Globus pallidus (tissue), 1 donor: Measurements from ENCODE around the gene OLA1.

Experiments used
- DNase-seq: peaks from one replicate; pipeline ENCODE4 v3.0.0-alpha.2; 2015; ENCODE audit warnings: low spot score

OLA1 gene

GRCh38 chr2:174224665-174225288 is 23.6 kb downstream of the OLA1 start:
- no peak for DNase-seq

GRCh38 chr2:174224125-174224524 is 24.2 kb downstream of the OLA1 start:
- DNase-seq = no peak

- DNase-seq = no peak
Measured at GRCh38 chr2:174223388-174223787, 24.9 kb downstream of the OLA1 start.

- DNase-seq = no peak
Measured at GRCh38 chr2:174222154-174222553, 26.2 kb downstream of the OLA1 start.

- no peak for DNase-seq
Measured at GRCh38 chr2:174219321-174219720, 29.0 kb downstream of the OLA1 start.

- DNase-seq = no peak
Measured at GRCh38 chr2:174218773-174219172, 29.6 kb downstream of the OLA1 start.

- DNase-seq = no peak
Measured at GRCh38 chr2:174217869-174218268, 30.5 kb downstream of the OLA1 start.

GRCh38 chr2:174211954-174212353 is 36.4 kb downstream of the OLA1 start:
- DNase-seq = no peak

- no peak for DNase-seq
Measured at GRCh38 chr2:174210862-174211261, 37.5 kb downstream of the OLA1 start.

- DNase-seq = no peak
Measured at GRCh38 chr2:174209325-174209724, 39.0 kb downstream of the OLA1 start.

GRCh38 chr2:174208026-174208425 is 40.3 kb downstream of the OLA1 start:
- DNase-seq = no peak

- no peak for DNase-seq
Measured at GRCh38 chr2:174205562-174205961, 42.8 kb downstream of the OLA1 start.

- no peak for DNase-seq
Measured at GRCh38 chr2:174202188-174202587, 46.1 kb downstream of the OLA1 start.

- no peak for DNase-seq
Measured at GRCh38 chr2:174198846-174199564, 49.3 kb downstream of the OLA1 start.

- no peak for DNase-seq
Measured at GRCh38 chr2:174195253-174195652, 53.1 kb downstream of the OLA1 start.

GRCh38 chr2:174193737-174194136 is 54.6 kb downstream of the OLA1 start:
- no peak for DNase-seq

- DNase-seq = no peak
Measured at GRCh38 chr2:174192664-174193063, 55.7 kb downstream of the OLA1 start.

GRCh38 chr2:174191342-174192074 is 56.8 kb downstream of the OLA1 start:
- no peak for DNase-seq

- no peak for DNase-seq
Measured at GRCh38 chr2:174184915-174185314, 63.4 kb downstream of the OLA1 start.

- DNase-seq = no peak
Measured at GRCh38 chr2:174184504-174184903, 63.8 kb downstream of the OLA1 start.

GRCh38 chr2:174183076-174183475 is 65.3 kb downstream of the OLA1 start:
- no peak for DNase-seq

GRCh38 chr2:174181368-174181767 is 67.0 kb downstream of the OLA1 start:
- no peak for DNase-seq

- no peak for DNase-seq
Measured at GRCh38 chr2:174180726-174181236, 67.6 kb downstream of the OLA1 start.
